CD14-positive monocyte (primary cell): ENCODE data around the gene TDRD15. TPM values are rescaled to one million over a fixed set of nuclear protein-coding genes. Genes with fewer than 3 reads are reported as not detected.

Experiments
- DNase-seq, 3 donors: peaks; one replicate each; pipeline ENCODE4 v3.0.0-alpha.2; 2011 to 2022
- H2AFZ ChIP-seq: 2 replicates; pipeline ENCODE4 v1.6.0; 2012; ENCODE audit warnings: mild to moderate bottlenecking, low read depth, low read length, inconsistent platforms; ENCODE audit not compliant: insufficient read depth, poor library complexity, severe bottlenecking
- H3K27ac ChIP-seq, 2 donors: 1 replicate in 1 of 2; 2 replicates in 1 of 2; pipeline ENCODE4 v1.5.1; 2012 to 2013; ENCODE audit warnings: low read length in 2 of 2, control low read depth in 1 of 2, inconsistent platforms in 1 of 2, low read depth in 1 of 2, mild to moderate bottlenecking in 1 of 2
- H3K27me3 ChIP-seq, 2 donors: one replicate each; pipeline versions ENCODE4 v1.6.0 to v1.6.1; 2011 to 2013; ENCODE audit warnings: low read length in 2 of 2; ENCODE audit not compliant: control insufficient read depth in 2 of 2, insufficient read depth in 2 of 2
- H3K36me3 ChIP-seq, 2 donors: replicated peaks in 1 of 2; 1 replicate in 1 of 2; 2 replicates in 1 of 2; pipeline versions ENCODE4 v1.5.1 to v1.6.1; 2012 to 2013; ENCODE audit warnings: low read length in 2 of 2, control low read depth in 1 of 2, inconsistent platforms in 1 of 2, mild to moderate bottlenecking in 1 of 2; ENCODE audit not compliant: insufficient read depth in 2 of 2, control insufficient read depth in 1 of 2
- H3K4me1 ChIP-seq, 2 donors: 1 replicate in 1 of 2; 2 replicates in 1 of 2; pipeline versions ENCODE4 v1.5.1 to v1.6.1; 2012 to 2013; ENCODE audit warnings: low read length in 2 of 2, control low read depth in 1 of 2, inconsistent platforms in 1 of 2, mild to moderate bottlenecking in 1 of 2, moderate library complexity in 1 of 2; ENCODE audit not compliant: insufficient read depth in 2 of 2, control insufficient read depth in 1 of 2
- H3K4me2 ChIP-seq: replicated peaks from 2 replicates; pipeline ENCODE3; 2012; ENCODE audit warnings: low read length, moderate library complexity, mild to moderate bottlenecking; ENCODE audit not compliant: poor library complexity, severe bottlenecking; ENCODE audit errors: extremely low read depth
- H3K4me3 ChIP-seq, 3 experiments: fragments of 200-600 bp in 1 of 3; sonication (generic) in 1 of 3; replicated peaks in 1 of 3; 1 replicate in 2 of 3; 2 replicates in 1 of 3; pipeline ENCODE4 v1.5.1; 2011 to 2013; ENCODE audit warnings: low read length in 3 of 3, mild to moderate bottlenecking in 3 of 3, control low read depth in 2 of 3, low read depth in 2 of 3, inconsistent platforms in 1 of 3, moderate library complexity in 1 of 3
- H3K79me2 ChIP-seq: 2 replicates; pipeline ENCODE4 v1.6.0; 2012; ENCODE audit warnings: mild to moderate bottlenecking, control low read depth, inconsistent platforms, low read length, moderate library complexity; ENCODE audit not compliant: insufficient read depth
- H3K9ac ChIP-seq: 2 replicates; pipeline ENCODE4 v1.6.0; 2017; ENCODE audit warnings: low read length, mild to moderate bottlenecking; ENCODE audit not compliant: insufficient read depth, poor library complexity, severe bottlenecking
- H3K9me3 ChIP-seq, 2 donors: replicated peaks in 1 of 2; 1 replicate in 1 of 2; 2 replicates in 1 of 2; pipeline versions ENCODE4 v1.5.1 to v1.6.1; 2012 to 2013; ENCODE audit warnings: low read length in 2 of 2, control low read depth in 1 of 2; ENCODE audit not compliant: control insufficient read depth in 1 of 2, insufficient read depth in 1 of 2
- H4K20me1 ChIP-seq: 2 replicates; pipeline ENCODE4 v1.6.0; 2012; ENCODE audit warnings: mild to moderate bottlenecking, low read length, control low read depth, moderate library complexity; ENCODE audit not compliant: insufficient read depth
- H3K27ac Mint-ChIP-seq, 7 donors: one replicate each; pipeline ENCODE4 v1.8.0; 2020; ENCODE audit warnings: mild to moderate bottlenecking in 7 of 7, mixed read lengths in 7 of 7, moderate library complexity in 6 of 7, inconsistent platforms in 2 of 7
- H3K27me3 Mint-ChIP-seq, 3 donors: one replicate each; pipeline ENCODE4 v1.8.0; 2021 to 2022; ENCODE audit warnings: low read depth in 3 of 3, mild to moderate bottlenecking in 3 of 3, mixed read lengths in 3 of 3, moderate library complexity in 3 of 3, inconsistent platforms in 1 of 3
- H3K36me3 Mint-ChIP-seq, 2 donors: one replicate each; pipeline ENCODE4 v1.8.0; 2020; ENCODE audit warnings: mixed read lengths in 2 of 2, inconsistent platforms in 1 of 2, mild to moderate bottlenecking in 1 of 2
- H3K4me1 Mint-ChIP-seq: one replicate; pipeline ENCODE4 v1.8.0; 2020; ENCODE audit warnings: mild to moderate bottlenecking, mixed read lengths
- H3K4me3 Mint-ChIP-seq, 2 donors: one replicate each; pipeline ENCODE4 v1.8.0; 2020; ENCODE audit warnings: mild to moderate bottlenecking in 2 of 2, mixed read lengths in 2 of 2, moderate library complexity in 1 of 2
- H3K9me3 Mint-ChIP-seq, 7 donors: one replicate each; pipeline ENCODE4 v1.8.0; 2020 to 2022; ENCODE audit warnings: mixed read lengths in 7 of 7, mild to moderate bottlenecking in 6 of 7, moderate library complexity in 6 of 7, inconsistent platforms in 2 of 7
- CTCF ChIP-seq: fragments of 200-600 bp; IDR thresholded peaks from one replicate; pipeline ENCODE4 v1.8.0; 2022; ENCODE audit warnings: antibody characterized with exemption, mild to moderate bottlenecking
- WGBS: methylation state at CpG from one replicate; pipeline ENCODE4 v1.1.5; 2013; ENCODE audit warnings: missing lambda C conversion rate; ENCODE audit not compliant: insufficient coverage; 5-methylcytosine and 5-hydroxymethylcytosine counted together
- intact Hi-C, 2 donors: fragments of 100-400 bp; cut with micrococcal nuclease; formaldehyde crosslinking; loops; one replicate each; pipeline versions ENCODE4 v1.15.0 to v1.15.1; 2023
- polyA plus RNA-seq, 3 donors: library from polyadenylated mRNA; depleted of rRNA in 1 of 3; unstranded in 2 of 3; stranded (reverse) in 1 of 3; fragments of 300-500 nt in 2 of 3; fragments of >200 nt in 1 of 3; fragmentation: Illumina TruSeq in 2 of 3; gene quantifications; 1 replicate in 2 of 3; 2 replicates in 1 of 3; pipeline ENCODE4 v1.2.3, GENCODE V29; 2012 to 2021

The TDRD15 gene
- polyA plus RNA-seq, 3 donors = not detected

GRCh38 chr2:21095714-21096113 lies 28.1 kb upstream of the TDRD15 start:
- H3K27me3 ChIP-seq = no peaks in the 10 kb centered on the region
- H3K9me3 Mint-ChIP-seq = peaks cover 0 to 2% (median 0%) of the 10 kb centered on the region in 7 donors
- H3K4me3 Mint-ChIP-seq = no peak overlapping the region
- H3K4me3 ChIP-seq = no peak overlapping the region
- H3K27me3 Mint-ChIP-seq = no peaks in the 10 kb centered on the region
- intact Hi-C loops = no loop called here
- 100% methylated on average over 2 of the region's 3 CpGs for WGBS
- H3K36me3 Mint-ChIP-seq = no peaks in the 10 kb centered on the region
- no peak overlapping the region for H3K4me2 ChIP-seq
- H3K9me3 ChIP-seq = no peaks in the 10 kb centered on the region
- H3K4me1 ChIP-seq = no peaks in the 10 kb centered on the region
- H3K9ac ChIP-seq = no peak overlapping the region
- H3K4me1 Mint-ChIP-seq = no peaks in the 10 kb centered on the region
- H3K27ac Mint-ChIP-seq = no peak overlapping the region
- H3K27ac ChIP-seq = no peak overlapping the region
- TF ChIP-seq CTCF = no peak
- H4K20me1 ChIP-seq = no peaks in the 10 kb centered on the region
- H3K36me3 ChIP-seq = no peaks in the 10 kb centered on the region
- no peak overlapping the region for H2AFZ ChIP-seq
- DNase-seq = no peak
- H3K79me2 ChIP-seq = no peaks in the 10 kb centered on the region

GRCh38 chr2:21096458-21096857 lies 27.3 kb upstream of the TDRD15 start:
- Mint-ChIP-seq H3K9me3 (peaks cover 0 to 6% (median 2%) of the 10 kb centered on the region in 7 donors), H3K36me3 (no peaks in the 10 kb centered on the region), H3K4me1 (no peaks in the 10 kb centered on the region), H3K27me3 (peaks cover 0 to 2% (median 0%) of the 10 kb centered on the region in 3 donors), H3K27ac (no peak overlapping the region), H3K4me3 (no peak overlapping the region)
- no peaks in the 10 kb centered on the region for H3K27me3 ChIP-seq
- no peak for DNase-seq
- H3K79me2 ChIP-seq = no peaks in the 10 kb centered on the region
- no peak overlapping the region for H3K9ac ChIP-seq
- no peak overlapping the region for H3K4me2 ChIP-seq
- H2AFZ ChIP-seq = no peak overlapping the region
- H3K4me1 ChIP-seq = no peaks in the 10 kb centered on the region
- no peak for TF ChIP-seq CTCF
- H4K20me1 ChIP-seq = no peaks in the 10 kb centered on the region
- no peak overlapping the region for H3K4me3 ChIP-seq
- intact Hi-C loops = no loop called here
- no peaks in the 10 kb centered on the region for H3K36me3 ChIP-seq
- H3K27ac ChIP-seq = no peak overlapping the region
- WGBS = 100% methylated on average over 1 of the region's 1 CpG
- no peaks in the 10 kb centered on the region for H3K9me3 ChIP-seq
